Right ventricle myocardium inferior (tissue), 1 donor: ENCODE results near the gene TRPM3. TPM values are rescaled to one million over a fixed set of nuclear protein-coding genes. Genes with fewer than 3 reads are reported as not detected.

Experiments
- ATAC-seq: fragments of 200-7000 bp; cut with Tn5 transposase; one replicate; pipeline ENCODE4 v1.9.1; 2020; ENCODE audit warnings: mild to moderate bottlenecking, moderate library complexity
- DNase-seq: peaks from one replicate; pipeline ENCODE4 v3.0.0; 2021; ENCODE audit errors: missing footprints
- intact Hi-C: fragments of 100-400 bp; cut with DNase I; formaldehyde crosslinking; loops from one replicate; pipeline ENCODE4 v1.11.0; 2022
- total RNA-seq: library from RNA; stranded (reverse); fragmentation: NEBNext Ultra II Directional; extraction: Animal tissue kit (Norgen Biotek cat#: 25700); gene quantifications from one replicate; pipeline ENCODE4 v1.2.1, GENCODE V29; 2021
- donor health status: DM: no; HTN: yes; CAD: no; lungs with severe emphysema.

The TRPM3 gene
- total RNA-seq, 1 donor from 2014 or later, result not detected

- intact Hi-C loops, result no loop called here
Observed at GRCh38 chr9:71108937-71109336, 12.5 kb downstream of the TRPM3 start.

DNA sequence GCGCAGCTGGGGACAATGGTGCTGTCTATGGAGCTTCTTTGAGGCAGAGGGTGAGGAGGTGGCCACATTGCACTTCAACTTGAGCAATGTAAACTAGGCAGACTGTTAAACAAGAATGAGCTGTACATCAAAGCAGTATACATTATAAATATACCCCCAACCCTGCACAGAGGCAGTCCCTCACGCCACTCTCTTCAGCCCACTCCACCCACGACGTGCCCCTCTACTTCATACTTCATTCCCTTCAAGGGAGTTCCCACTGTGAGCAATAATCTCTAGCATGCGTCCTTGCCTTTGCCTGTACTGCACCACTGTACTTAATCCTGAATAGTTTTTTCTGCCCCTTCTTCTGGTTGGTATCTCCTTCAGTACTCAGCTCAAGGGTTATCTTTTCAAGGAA, 14.4 kb downstream of the TRPM3 start:
- DNase-seq (no peak), ATAC-seq (no peak)
- intact Hi-C loops, result no loop called here

More at GRCh38 chr9:71108937-71109336, 12.5 kb downstream of the TRPM3 start:
- ATAC-seq, result no peak
- DNase-seq, result no peak

GRCh38 chr9:71105192-71105591, 16.2 kb downstream of the TRPM3 start:
- intact Hi-C loops, result no loop called here
- ATAC-seq, result no peak
- DNase-seq, result no peak

DNA sequence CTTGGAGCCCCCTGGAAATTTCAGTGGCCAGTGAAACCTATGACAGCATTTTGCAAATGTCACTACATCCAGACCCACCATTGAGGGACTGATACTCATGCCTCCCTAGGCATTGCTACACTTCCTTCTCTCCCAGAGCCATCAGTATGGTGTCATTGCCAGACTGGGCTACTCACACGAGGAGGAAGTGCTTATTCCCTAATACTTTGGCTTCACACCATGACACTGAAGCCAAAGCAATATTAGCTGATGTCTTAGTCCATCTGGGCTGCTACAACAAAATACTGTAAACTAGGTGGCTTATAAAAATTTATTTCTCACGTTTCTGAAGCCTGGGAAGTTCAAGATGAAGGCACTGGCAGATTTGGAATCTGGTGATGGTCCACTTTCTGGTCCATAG, 22.6 kb downstream of the TRPM3 start:
- intact Hi-C loops, result no loop called here
- ATAC-seq (no peak), DNase-seq (no peak)

GRCh38 chr9:71097671-71098070, 23.8 kb downstream of the TRPM3 start:
- no peak for DNase-seq
- intact Hi-C loops, result no loop called here
- no peak for ATAC-seq

DNA sequence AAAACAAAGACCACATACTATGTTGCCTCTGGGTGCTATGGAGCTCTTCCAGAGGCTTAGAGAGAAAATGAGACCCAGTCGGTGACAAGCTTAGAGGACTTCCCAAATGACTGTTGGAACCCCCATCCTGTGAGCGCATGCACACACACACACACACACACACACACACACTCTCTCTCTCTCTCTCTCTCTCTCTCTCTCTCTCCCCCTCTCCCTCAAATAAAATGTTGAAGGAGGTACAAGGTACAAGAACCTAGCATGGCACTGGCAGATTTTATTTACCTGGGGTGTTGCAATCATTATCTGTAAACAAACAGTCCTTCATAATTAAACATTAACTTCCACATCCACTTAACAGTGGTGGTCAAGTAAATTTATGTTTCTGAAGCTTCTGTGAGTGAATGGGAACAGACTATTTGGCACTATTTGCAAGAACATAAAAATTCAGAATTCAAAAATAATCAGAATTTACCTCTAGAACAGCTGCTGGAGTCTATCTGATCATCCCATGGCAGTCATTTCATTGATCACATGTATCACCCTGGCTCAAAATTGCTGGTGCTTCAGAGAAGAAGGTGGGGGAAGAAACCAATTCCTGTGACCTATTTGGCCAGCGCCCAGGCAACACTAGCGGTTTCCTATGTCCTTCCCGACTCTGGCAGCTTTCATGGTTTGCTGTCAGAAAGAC, 24.9 kb downstream of the TRPM3 start:
- ATAC-seq, result no peak
- no peak for DNase-seq
- intact Hi-C loops, result no loop called here

GRCh38 chr9:71094708-71095251, 26.6 kb downstream of the TRPM3 start:
- intact Hi-C loops, result no loop called here
- DNase-seq (no peak), ATAC-seq (no peak)

DNA sequence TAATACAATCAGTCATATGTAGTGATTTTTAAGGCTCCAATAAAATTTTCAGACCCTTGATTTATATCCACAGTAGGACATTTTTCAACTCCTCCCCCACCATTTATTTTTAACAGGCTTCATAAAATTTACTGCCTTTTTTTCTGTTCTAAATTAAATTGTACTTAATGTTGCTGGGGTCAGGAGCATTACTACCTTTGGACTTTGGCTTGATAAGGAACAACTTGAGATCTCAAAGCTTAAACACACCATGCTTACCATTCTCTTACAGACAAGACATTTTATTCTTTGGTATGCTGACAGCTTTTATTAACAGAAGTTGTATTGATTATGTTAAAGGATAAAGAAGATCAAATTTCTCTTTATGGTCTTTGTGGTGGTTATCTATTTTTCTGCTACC, 30.5 kb downstream of the TRPM3 start:
- intact Hi-C loops, result no loop called here
- DNase-seq (no peak), ATAC-seq (no peak)

GRCh38 chr9:71079451-71079850, 42.0 kb downstream of the TRPM3 start:
- intact Hi-C loops, result no loop called here
- DNase-seq, result no peak
- no peak for ATAC-seq

- DNase-seq, result no peak
- intact Hi-C loops, result no loop called here
- ATAC-seq, result no peak
Observed at GRCh38 chr9:71076096-71076495, 45.3 kb downstream of the TRPM3 start.

DNA sequence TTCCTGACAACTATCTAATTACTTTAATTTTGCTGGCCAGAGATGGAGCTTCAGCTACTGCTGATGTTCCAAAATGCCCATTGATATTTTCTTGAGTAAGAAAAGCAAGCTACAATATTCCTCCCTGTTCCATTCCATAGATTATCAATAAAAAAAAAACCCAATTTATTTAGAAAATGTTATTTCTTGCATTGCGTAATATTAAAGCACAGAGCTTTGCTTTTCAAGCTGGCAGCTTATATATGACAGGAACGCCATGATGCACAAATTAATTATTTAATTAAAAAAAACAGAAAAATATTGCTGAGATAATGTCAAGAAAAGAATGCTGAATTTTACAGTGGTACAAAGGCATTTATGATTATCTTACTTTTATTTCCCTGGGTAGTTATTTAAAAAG, 47.9 kb downstream of the TRPM3 start:
- DNase-seq (no peak), ATAC-seq (no peak)
- intact Hi-C loops, result no loop called here

GRCh38 chr9:71072587-71072986, 48.8 kb downstream of the TRPM3 start:
- DNase-seq (no peak), ATAC-seq (no peak)
- intact Hi-C loops, result no loop called here

- intact Hi-C loops, result no loop called here
- DNase-seq, result no peak
- ATAC-seq, result no peak
Observed at GRCh38 chr9:71071633-71072032, 49.8 kb downstream of the TRPM3 start.

DNA sequence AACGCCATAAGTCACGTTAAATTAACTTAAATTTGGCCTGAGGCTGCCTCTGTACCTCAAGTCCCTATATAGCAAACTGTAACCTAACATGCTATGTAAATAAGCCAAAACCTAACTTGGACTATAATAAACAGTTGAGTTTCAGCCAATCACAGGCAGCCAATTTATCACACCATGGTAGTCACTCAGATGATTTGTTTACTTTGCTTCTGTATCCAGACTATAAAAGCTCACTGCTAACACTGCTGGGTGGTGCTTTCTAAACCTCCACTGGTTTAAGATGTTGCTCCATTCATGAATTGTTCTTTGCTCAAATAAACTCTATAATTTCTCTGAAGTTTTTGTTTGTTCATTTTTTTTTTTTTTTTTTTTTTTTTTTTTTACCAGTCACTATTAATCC, 62.8 kb downstream of the TRPM3 start:
- DNase-seq (no peak), ATAC-seq (no peak)
- intact Hi-C loops, result no loop called here

- intact Hi-C loops, result no loop called here
- ATAC-seq (no peak), DNase-seq (no peak)
Observed at GRCh38 chr9:71052287-71052686, 69.1 kb downstream of the TRPM3 start.

GRCh38 chr9:71048280-71048679, 73.1 kb downstream of the TRPM3 start:
- intact Hi-C loops, result no loop called here

DNA sequence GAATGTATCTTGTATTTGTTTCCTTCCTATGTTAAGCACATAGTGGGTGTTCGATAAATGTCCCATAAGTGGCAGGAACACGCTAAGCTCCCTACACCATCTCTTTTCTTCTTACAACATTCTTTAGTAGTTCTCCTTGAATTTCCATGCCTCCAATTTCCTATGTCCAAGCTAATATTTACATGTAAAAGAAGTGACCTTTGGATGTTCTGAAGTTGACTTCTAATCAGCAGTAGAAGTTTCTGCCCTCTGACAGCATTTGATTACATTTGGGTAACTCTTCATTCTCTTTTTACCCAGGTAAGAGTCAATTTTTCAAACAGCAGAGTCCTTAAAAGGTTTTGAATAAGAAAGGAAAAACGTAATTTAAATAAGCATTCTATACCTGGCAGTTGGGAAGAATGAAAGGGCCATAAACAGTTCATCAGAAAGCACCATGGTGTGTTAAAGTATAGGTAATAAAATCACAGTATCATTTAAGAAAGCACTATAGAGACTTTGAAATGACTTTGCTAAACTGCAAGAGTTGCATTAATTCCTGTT, 78.9 kb downstream of the TRPM3 start:
- ATAC-seq (no peak), DNase-seq (no peak)
- intact Hi-C loops, result no loop called here

More at GRCh38 chr9:71048280-71048679, 73.1 kb downstream of the TRPM3 start:
- ATAC-seq (no peak), DNase-seq (no peak)

GRCh38 chr9:71037521-71037920, 83.9 kb downstream of the TRPM3 start:
- intact Hi-C loops, result no loop called here
- DNase-seq (no peak), ATAC-seq (no peak)

- intact Hi-C loops, result no loop called here
- DNase-seq, result no peak
- ATAC-seq, result no peak
Observed at GRCh38 chr9:71036501-71036900, 84.9 kb downstream of the TRPM3 start.

GRCh38 chr9:71032779-71033178, 88.6 kb downstream of the TRPM3 start:
- DNase-seq, result no peak
- ATAC-seq, result no peak
- intact Hi-C loops, result no loop called here

- ATAC-seq (no peak), DNase-seq (no peak)
- intact Hi-C loops, result no loop called here
Observed at GRCh38 chr9:71025728-71026127, 95.7 kb downstream of the TRPM3 start.
